Measurements from ENCODE around the gene TMEM97. TPM values are rescaled to one million over a fixed set of nuclear protein-coding genes. Genes with fewer than 3 reads are reported as not detected.
A peak's percentile ranks its signal among the peaks of the same experiment; 100 is the strongest.
"Not testable (repeated sequence)": the region's sequence is repeated elsewhere in the genome, so short reads cannot be mapped to it uniquely, and the experiment has no call there.

The TMEM97 gene
- 100 to 1,000 TPM in 1 of 2 donors, 10 to 100 TPM in 1; 11.8 to 127 TPM for total RNA-seq

DNA sequence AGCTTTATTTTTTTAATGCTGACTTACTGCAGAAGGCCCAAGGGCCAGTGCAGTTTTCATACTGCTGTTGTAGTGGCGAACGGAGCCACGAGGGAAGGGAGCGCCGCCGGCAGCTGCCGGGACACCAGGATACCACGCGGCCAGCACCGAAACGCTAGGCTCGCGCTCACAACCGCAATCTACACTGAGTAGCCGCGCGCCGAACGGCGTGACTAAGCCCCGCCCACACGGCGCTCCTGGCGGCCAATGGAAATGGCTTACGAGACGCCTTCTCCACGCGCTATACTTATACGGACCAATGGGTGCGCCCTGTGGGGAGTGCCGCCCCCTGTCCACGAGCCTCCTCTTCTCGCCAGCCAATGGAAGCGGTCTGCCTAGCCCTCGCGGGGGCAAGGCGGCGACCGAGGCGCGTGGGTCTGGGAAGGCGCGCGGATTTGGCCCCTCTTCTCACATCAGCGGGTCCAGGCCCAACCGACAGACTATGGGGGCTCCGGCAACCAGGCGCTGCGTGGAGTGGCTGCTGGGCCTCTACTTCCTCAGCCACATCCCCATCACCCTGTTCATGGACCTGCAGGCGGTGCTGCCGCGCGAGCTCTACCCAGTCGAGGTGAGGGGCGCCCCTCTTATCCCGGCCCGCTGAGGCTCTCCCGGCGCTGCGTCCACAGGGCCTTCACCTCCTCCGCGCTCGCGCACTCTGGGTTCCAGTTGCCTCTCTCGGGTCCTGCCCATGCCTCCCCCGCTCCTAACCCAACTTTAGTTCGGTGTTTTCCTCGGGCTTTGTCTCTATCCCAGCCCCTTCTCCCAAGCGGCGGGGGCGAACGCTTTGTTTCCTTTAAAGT lies at the start of gene TMEM97:
Gene TMEM97, plus strand, starts transcription at position 442 of the 839 bp plus-strand sequence. Its CDS starts 40 bp downstream, at position 482.
- Histone ChIP-seq H3K27me3 (replicated peaks; ENCODE audit: insufficient read depth) (no peaks in the 10 kb centered on the region), H3K36me3 (no peaks in the 10 kb centered on the region), H3K4me3 (peak within 1 kb of the TSS; percentile 45 to 50), H3K27ac (peak within 1 kb of the TSS; percentile 23 to 24), H3K4me1 (replicated peaks) (peaks cover 3% of the 10 kb centered on the region), H3K9me3 (no peaks in the 10 kb centered on the region)
- WGBS, result under 1% methylated on average over 64 of the region's 72 CpGs
- TF ChIP-seq POLR2AphosphoS5 (IDR thresholded peaks at IDR 0.05) (peak; percentile 93), POLR2A (IDR thresholded peaks at IDR 0.05) (peak; percentile 45)
- TF ChIP-seq, protein P1, sequence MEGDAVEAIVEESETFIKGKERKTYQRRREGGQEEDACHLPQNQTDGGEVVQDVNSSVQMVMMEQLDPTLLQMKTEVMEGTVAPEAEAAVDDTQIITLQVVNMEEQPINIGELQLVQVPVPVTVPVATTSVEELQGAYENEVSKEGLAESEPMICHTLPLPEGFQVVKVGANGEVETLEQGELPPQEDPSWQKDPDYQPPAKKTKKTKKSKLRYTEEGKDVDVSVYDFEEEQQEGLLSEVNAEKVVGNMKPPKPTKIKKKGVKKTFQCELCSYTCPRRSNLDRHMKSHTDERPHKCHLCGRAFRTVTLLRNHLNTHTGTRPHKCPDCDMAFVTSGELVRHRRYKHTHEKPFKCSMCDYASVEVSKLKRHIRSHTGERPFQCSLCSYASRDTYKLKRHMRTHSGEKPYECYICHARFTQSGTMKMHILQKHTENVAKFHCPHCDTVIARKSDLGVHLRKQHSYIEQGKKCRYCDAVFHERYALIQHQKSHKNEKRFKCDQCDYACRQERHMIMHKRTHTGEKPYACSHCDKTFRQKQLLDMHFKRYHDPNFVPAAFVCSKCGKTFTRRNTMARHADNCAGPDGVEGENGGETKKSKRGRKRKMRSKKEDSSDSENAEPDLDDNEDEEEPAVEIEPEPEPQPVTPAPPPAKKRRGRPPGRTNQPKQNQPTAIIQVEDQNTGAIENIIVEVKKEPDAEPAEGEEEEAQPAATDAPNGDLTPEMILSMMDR (IDR thresholded peaks at IDR 0.05), result peak; percentile 28 to 39 (median 34)
- intact Hi-C loops (cut with DNase I), result no loop called here
- DNase-seq (ENCODE audit: low spot score), result peak; percentile 96

DNA sequence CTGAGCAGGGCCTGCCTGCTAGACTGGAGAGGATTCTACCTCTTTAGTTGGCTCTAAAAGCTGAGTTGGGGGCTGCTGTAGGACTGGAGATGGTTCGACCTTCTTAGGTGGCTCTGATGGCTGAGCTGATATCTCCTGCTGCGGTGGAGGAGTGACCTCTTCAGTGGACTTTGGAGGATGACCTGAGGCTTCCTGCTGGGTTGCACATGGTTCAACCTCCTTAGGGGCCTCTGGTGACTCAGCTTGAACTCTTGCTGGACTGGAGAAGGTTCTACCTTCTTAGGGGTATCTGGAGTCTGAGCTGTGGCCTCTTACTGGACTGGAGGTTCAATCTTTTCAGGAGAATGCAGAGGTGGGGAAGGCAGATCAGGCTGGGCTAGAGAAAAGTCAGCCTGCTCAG lies 48.9 kb upstream of the TMEM97 start:
- Histone ChIP-seq H3K4me1 (replicated peaks) (no peaks in the 10 kb centered on the region), H3K9me3 (no peaks in the 10 kb centered on the region), H3K27me3 (replicated peaks; ENCODE audit: insufficient read depth) (no peaks in the 10 kb centered on the region), H3K4me3 (no peak overlapping the region), H3K27ac (no peak overlapping the region), H3K36me3 (no peaks in the 10 kb centered on the region)
- TF ChIP-seq POLR2AphosphoS5 (IDR thresholded peaks at IDR 0.05) (no peak), POLR2A (IDR thresholded peaks at IDR 0.05) (no peak)
- TF ChIP-seq, protein P1 (IDR thresholded peaks at IDR 0.05), result no peak
- intact Hi-C loops (cut with DNase I), result no loop called here
- DNase-seq (ENCODE audit: low spot score), result no peak
- WGBS, result 91% methylated on average over 2 of the region's 2 CpGs

DNA sequence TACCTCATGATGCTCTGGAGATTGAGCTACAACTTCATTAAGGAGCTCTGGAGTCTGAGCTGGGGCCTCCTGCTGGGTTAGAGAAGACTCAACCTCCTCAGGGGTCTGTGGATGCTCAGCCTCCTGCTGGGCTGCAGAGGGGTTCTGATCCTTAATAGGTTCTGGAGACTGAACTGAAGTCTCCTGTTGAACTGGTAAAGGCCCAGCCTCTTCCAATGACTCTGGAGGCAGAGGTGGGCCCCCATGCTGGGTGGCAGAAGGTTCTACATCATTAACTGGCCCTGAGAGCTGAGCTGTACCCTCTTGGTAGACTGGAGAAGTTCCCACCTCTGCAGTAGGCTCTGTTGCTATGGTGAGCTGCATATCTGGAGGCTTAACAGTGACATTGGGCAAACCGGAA lies 48.1 kb upstream of the TMEM97 start:
- TF ChIP-seq POLR2A (IDR thresholded peaks at IDR 0.05) (no peak), POLR2AphosphoS5 (IDR thresholded peaks at IDR 0.05) (no peak)
- TF ChIP-seq, protein P1 (IDR thresholded peaks at IDR 0.05), result no peak
- H3K4me3 ChIP-seq, result no peak overlapping the region
- DNase-seq (ENCODE audit: low spot score), result no peak
- H3K27ac ChIP-seq, result no peak overlapping the region
- no peaks in the 10 kb centered on the region for H3K36me3 ChIP-seq
- no peaks in the 10 kb centered on the region for H3K4me1 ChIP-seq (replicated peaks)
- intact Hi-C loops (cut with DNase I), result no loop called here
- no peaks in the 10 kb centered on the region for H3K27me3 ChIP-seq (replicated peaks; ENCODE audit: insufficient read depth)
- no peaks in the 10 kb centered on the region for H3K9me3 ChIP-seq
- 60% methylated on average over 1 of the region's 1 CpG for WGBS

DNA sequence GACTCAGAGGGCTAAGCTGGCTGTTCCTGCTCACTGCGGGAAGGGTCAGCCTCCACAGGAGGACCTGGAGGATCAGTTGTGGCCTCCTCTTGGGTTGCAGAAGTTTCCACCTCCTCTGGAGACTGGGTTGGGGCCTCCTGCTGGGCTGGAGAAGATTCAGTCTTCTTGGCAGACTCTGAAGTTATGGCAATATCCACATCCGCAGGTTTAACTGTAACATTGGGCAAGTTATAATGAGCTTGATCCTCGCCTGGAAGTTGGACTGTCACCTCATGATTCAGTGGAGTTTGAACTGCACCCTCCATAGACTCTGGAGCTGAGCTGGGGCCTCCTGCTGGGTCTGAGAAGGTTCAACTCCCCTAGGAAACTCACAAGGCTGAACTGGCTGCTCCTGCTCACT lies 47.6 kb upstream of the TMEM97 start:
- no peak overlapping the region for H3K4me3 ChIP-seq
- 92% methylated on average over 3 of the region's 3 CpGs for WGBS
- intact Hi-C loops (cut with DNase I), result no loop called here
- no peaks in the 10 kb centered on the region for H3K27me3 ChIP-seq (replicated peaks; ENCODE audit: insufficient read depth)
- TF ChIP-seq POLR2A (IDR thresholded peaks at IDR 0.05), result no peak
- no peak overlapping the region for H3K27ac ChIP-seq
- H3K9me3 ChIP-seq, result no peaks in the 10 kb centered on the region
- no peaks in the 10 kb centered on the region for H3K4me1 ChIP-seq (replicated peaks)
- no peak for DNase-seq (ENCODE audit: low spot score)
- H3K36me3 ChIP-seq, result no peaks in the 10 kb centered on the region

DNA sequence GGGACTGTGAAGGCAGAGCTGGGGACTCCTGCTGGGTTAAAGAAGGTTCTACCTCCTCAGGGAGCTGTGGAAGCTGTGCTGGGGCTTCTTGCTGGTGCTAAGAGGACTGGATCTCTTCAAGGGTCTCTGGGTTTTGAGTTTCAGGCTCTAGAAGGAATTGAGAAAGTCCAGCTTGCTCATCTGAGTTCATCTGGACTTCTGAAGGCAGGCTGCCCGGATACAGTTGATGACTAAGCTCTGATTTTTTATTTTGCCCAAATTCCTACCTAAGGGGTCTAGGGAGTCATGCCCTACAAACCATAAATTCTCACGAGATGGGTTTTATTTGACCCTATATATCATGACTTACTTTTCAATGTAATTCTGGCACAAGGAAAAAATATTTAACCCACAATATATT lies 46.8 kb upstream of the TMEM97 start:
- Histone ChIP-seq H3K27ac (no peak overlapping the region), H3K4me1 (replicated peaks) (no peaks in the 10 kb centered on the region), H3K4me3 (no peak overlapping the region), H3K9me3 (no peaks in the 10 kb centered on the region), H3K27me3 (replicated peaks; ENCODE audit: insufficient read depth) (no peaks in the 10 kb centered on the region), H3K36me3 (no peaks in the 10 kb centered on the region)
- no peak for DNase-seq (ENCODE audit: low spot score)
- WGBS, result 71% methylated on average over 2 of the region's 2 CpGs
- TF ChIP-seq, protein P1 (IDR thresholded peaks at IDR 0.05), result no peak
- intact Hi-C loops (cut with DNase I), result no loop called here

DNA sequence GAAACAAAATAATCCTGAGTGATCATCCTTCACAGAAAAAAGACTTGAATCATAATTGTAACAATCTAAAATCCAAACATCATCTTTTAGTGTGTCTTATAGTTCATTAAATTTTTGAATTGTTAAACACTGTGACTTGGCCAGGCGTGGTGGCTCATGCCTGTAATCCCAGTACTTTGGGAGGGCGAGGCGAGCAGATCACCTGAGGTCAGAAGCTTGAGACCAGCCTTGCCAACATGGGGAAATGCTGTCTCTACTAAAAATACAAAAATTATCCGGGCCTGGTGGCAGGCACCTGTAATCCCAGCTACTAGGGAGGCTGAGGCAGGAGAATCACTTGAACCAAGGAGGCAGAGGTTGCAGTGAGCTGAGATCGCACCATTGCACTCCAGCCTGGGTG lies 45.7 kb upstream of the TMEM97 start:
- intact Hi-C loops (cut with DNase I); H3K4me3 ChIP-seq; H3K36me3 ChIP-seq; H3K27ac ChIP-seq; H3K27me3 ChIP-seq (replicated peaks; ENCODE audit: insufficient read depth); DNase-seq (ENCODE audit: low spot score); H3K9me3 ChIP-seq; H3K4me1 ChIP-seq (replicated peaks): not testable (repeated sequence)
- 92% methylated on average over 5 of the region's 5 CpGs for WGBS

All from prostate gland (tissue), 2 donors.